Stimulated activated CD4-positive, alpha-beta T cell treated with anti-CD3 and anti-CD28 coated beads, Interleukin-1b, Interleukin-23, amount 100 ng/mL, for 4 hours (primary cell): Measurements from ENCODE around the gene BTBD10.

Experiments used
- DNase-seq, 2 donors: peaks; one replicate each; pipeline ENCODE4 v3.0.0-alpha.2; 2020; ENCODE audit warnings: low read depth in 2 of 2

Gene BTBD10

DNA sequence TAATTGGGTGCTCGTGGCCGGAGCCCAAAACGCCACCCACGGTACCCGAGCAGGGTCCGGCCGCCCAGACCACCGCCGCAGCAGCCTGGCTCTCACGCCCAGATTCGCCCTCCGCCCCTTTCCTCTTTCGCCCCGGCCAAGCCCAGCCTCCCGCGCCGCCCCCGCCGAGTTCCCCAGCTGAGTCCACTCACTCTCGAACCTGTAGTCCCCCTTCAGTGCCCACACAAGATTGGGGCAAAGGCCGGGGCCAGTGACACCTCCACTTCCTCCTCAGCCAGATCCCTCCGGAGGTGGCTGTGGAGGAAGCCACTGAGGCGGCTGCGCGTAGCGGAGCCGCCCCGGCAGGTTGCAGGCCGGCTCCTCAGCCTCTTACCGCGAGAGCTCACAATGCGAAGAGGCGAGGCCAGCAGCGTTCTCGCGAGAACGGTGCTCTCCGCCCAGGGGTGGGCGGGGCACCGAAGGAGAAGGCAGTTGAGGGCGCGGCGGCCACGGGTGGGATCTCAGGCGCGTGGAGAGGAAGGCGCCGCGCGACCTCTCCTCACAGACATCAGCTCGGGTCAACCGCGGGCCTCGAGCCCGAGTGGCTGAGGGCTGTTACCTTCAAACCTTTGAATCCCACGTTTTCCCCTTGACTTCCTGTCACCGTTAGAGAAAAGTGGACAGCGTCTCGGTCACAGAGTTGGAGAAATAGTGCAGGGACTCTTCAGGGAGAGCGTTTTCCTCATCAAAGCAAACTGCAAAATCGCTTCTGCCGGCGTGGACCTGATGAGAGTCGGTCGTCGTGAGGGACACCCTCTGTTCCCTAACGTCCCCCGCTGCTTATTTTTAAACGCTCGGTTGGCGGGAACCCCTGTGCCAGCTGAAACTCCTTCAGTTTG is at the start of gene BTBD10:
Gene BTBD10, minus strand, starts transcription at position 322 of the 878 bp plus-strand sequence. CDS start 18,098 bp downstream, outside the sequence.
- DNase-seq, result peak; percentile 87

DNA sequence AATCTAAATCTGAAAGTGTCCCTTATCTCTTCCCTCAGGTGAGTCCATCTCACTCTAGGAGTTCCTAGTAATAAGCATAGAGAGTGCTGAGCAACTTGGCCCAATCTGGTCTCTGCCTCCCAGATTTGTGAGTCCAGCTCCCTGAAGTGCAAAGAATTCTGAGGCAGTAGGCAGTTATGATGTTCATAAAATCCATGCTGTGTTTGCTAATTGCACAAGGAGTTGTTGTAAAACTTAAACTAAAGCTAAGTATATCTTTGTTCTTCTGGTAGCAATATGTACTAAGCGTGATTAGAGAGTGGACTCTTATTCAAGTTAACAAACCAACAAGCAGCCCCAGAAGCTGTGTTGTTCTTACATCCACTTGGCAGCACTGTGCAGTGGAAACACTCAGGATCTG is 40.4 kb upstream of the BTBD10 start:
- DNase-seq, result no peak

- no peak for DNase-seq
These were observed 39.5 kb upstream of the BTBD10 start for GRCh38 chr11:13502492-13502891.

- no peak for DNase-seq
These were observed 32.9 kb upstream of the BTBD10 start, which contains the start of gene PTH for GRCh38 chr11:13495929-13496328. PTH (minus strand) TSS chr11:13495997; CDS start chr11:13492855, 3,142 bp downstream.

DNA sequence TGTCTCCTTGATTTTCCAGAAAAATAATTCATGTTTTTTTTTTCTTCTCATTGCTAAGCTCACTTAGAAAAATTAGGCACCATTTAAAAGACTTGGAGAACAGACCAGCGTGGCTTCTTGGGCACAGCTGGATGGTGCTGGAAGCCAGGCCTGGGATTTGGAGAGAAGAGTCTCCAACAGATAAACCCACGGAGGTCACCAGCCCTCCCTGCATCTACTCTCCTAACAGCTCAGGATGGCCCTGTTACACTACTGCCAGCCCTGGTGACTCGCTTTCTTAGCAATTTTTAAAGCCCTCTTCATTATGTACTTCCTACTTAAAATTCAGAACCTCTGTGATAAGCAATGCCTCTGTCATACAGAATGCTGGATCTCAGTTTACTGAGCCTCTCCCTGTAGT is 31.0 kb upstream of the BTBD10 start:
- no peak for DNase-seq

- no peak for DNase-seq
These were observed 24.6 kb upstream of the BTBD10 start for GRCh38 chr11:13487661-13488030.

- peak; percentile 49 to 57 for DNase-seq
These were observed 24.1 kb upstream of the BTBD10 start for GRCh38 chr11:13486926-13487660.

GRCh38 chr11:13480198-13480597 is 17.2 kb upstream of the BTBD10 start:
- no peak for DNase-seq

- DNase-seq, result no peak
These were observed 16.7 kb upstream of the BTBD10 start for GRCh38 chr11:13479688-13480087.

DNA sequence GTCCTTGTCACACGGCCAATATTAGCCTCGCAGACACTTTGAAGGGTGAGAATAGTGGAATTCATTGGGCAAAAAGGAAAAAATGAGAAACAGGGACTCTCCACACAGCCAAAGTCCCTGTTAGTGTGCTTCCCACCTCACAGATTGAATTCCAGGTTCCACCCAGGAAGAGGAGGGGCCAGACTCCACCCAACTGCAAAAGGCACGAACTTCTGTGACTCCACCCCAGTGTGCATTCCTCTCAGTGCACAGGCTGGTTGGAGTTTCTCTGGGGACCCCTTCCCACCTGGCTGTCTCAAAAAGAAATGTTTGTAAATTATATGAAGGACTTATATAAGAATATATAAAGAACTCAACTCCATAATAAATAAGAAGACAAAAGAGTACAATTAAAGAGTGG is 12.1 kb upstream of the BTBD10 start:
- no peak for DNase-seq

- no peak for DNase-seq
These were observed 10.1 kb upstream of the BTBD10 start for GRCh38 chr11:13473013-13473722.

DNA sequence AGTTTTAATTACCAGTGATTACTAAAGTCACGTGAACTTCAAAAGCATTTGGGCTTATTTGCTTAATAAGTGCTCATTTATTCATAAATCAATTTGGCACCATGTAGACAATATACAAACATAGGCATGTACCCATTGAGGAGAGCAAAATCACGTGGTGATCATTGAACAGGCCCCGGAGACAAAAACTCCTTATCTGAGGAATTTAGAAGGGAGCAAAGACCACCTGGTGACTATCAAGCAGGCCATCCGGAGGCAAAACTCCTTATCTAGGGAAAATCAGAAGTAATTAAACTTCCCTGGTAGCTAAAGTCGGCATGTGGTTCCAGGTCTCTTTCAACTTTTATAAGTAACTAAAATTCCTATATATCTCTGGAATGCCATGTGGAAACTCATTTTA is 5.7 kb upstream of the BTBD10 start:
- DNase-seq, result no peak

- DNase-seq, result no peak
These were observed 2.9 kb upstream of the BTBD10 start for GRCh38 chr11:13465909-13466371.

GRCh38 chr11:13463779-13464290 is 813 bp upstream of the BTBD10 start:
- no peak for DNase-seq

GRCh38 chr11:13462311-13462900 is 616 bp downstream of the BTBD10 start:
- peak in 1 of 2 donors; percentile 37 for DNase-seq

GRCh38 chr11:13461291-13461690 is 1.7 kb downstream of the BTBD10 start:
- no peak for DNase-seq

DNA sequence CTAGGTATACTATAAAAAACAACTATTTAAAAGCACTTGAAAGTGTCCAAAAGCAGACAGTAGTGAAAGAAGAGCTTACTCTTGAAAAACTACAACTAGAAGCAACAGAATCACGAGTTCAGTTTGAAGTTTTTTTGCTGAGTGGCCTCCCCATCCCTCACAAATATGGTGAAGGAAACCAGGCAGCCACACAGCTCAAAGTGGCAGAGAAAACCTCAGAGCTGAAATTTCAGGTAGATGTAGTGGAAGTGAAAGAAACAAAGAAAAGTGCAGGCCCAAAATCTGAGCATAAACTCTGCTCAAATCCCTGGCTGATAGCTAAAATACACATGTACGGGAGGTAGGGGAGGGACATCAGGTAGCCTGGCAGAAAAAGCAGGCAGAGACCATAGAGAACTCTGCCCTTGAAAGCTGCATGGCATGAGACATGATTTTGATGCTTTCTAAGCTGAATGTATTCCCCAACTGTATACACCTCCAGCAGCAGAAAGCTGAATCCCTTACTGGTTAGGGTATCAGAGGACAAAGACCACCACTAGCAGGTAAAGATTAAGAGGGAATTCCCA is 12.1 kb downstream of the BTBD10 start:
- DNase-seq, result no peak

DNA sequence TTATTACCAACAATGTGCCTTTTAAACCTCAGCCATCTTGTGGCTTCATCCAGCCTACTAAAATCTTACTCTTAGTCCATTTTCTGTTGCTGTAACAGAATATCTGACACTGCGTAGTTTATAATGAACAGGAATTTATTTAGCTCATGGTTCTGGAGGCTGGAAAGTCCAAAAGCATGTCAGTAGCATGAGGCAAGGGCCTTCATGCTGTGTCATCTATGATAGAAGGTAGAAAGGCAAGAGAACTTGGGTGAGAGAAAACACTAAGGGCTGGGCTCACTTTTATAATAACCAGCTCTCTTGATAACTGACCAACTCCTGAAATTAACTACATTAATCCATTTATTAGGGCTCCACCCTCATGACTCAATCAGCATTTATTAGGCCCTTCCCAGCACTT is 13.5 kb downstream of the BTBD10 start:
- DNase-seq, result no peak

- no peak for DNase-seq
These were observed 14.1 kb downstream of the BTBD10 start for GRCh38 chr11:13448876-13449275.

GRCh38 chr11:13446444-13446843 is 16.6 kb downstream of the BTBD10 start:
- DNase-seq, result no peak

GRCh38 chr11:13445588-13445987 is 17.4 kb downstream of the BTBD10 start:
- no peak for DNase-seq
